Fibroblast of pulmonary artery (primary cell): ENCODE measurements around the gene IL18.

Experiments
- DNase-seq: peaks from one replicate; pipeline ENCODE4 v3.0.0-alpha.2; 2010; ENCODE audit warnings: low read depth
- H3K4me3 ChIP-seq: replicated peaks from 2 replicates; pipeline ENCODE4 v1.5.1; 2011; ENCODE audit warnings: low read depth, mild to moderate bottlenecking, control low read depth, low read length, moderate library complexity
- TF ChIP-seq, protein P1 (sequence below): IDR thresholded peaks from 2 replicates; pipeline ENCODE4 v1.5.1; 2011; ENCODE audit warnings: mild to moderate bottlenecking, control low read depth, low read length, inconsistent platforms; ENCODE audit errors: missing control alignments

Gene IL18

DNA sequence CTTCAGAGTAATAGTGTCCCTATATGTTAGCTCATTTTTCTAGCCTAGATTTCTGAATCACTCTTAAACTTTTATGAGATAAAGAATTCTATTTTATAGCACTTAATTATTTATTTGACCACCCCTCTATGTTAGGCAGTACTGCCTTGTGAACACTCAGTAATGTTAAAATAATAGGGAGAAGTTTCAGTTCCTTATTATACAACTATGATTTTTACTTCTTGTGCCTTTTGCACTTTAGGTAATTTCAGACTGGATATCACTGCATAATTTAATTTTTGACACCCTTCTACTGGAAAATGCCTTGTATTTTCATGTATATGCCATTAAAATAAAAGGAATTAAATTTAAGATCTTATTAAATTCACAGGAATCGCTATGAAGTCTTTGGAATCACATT lies 14.5 kb upstream of the IL18 start:
- H3K4me3 ChIP-seq: no peak overlapping the region
- TF ChIP-seq, protein P1, sequence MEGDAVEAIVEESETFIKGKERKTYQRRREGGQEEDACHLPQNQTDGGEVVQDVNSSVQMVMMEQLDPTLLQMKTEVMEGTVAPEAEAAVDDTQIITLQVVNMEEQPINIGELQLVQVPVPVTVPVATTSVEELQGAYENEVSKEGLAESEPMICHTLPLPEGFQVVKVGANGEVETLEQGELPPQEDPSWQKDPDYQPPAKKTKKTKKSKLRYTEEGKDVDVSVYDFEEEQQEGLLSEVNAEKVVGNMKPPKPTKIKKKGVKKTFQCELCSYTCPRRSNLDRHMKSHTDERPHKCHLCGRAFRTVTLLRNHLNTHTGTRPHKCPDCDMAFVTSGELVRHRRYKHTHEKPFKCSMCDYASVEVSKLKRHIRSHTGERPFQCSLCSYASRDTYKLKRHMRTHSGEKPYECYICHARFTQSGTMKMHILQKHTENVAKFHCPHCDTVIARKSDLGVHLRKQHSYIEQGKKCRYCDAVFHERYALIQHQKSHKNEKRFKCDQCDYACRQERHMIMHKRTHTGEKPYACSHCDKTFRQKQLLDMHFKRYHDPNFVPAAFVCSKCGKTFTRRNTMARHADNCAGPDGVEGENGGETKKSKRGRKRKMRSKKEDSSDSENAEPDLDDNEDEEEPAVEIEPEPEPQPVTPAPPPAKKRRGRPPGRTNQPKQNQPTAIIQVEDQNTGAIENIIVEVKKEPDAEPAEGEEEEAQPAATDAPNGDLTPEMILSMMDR: no peak
- no peak for DNase-seq

DNA sequence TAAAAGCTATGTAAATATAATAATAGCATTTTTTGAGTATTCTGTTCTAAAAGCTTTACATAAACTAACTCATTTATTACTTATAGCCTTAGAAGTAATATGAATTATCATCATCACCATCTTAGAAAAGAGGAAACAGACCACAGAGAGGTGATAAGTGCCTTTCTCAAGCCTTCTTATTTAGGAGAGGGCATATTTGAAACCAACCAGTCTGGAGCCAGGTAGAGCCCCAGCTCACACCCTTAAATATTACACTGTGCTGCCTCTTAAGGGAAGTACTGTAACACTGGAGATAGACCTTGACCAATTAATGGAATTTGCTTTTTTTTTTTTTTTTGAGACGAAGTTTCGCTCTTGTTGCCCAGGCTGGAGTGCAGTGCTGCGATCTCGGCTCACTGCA lies 13.7 kb upstream of the IL18 start:
- TF ChIP-seq, protein P1: no peak
- DNase-seq: no peak
- no peak overlapping the region for H3K4me3 ChIP-seq

DNA sequence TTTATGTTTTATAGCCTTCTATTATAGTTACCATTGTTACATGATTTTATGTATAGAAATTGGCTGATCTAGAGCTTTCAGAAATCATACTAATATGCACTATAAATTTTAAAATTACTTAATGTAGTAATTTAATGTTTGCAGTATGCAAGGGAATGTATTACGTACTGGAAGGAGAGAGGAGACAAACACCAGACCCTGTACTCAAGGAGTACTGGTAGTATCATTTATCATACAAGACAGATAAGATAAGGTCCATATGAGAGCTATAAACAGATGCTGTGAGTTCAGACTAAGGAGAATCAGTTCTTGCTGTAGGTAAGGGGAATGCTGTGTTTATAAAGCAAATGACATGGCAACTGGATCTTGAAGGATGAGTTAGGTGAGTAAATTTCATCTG lies 12.2 kb upstream of the IL18 start:
- DNase-seq: no peak
- TF ChIP-seq, protein P1: no peak
- no peak overlapping the region for H3K4me3 ChIP-seq

DNA sequence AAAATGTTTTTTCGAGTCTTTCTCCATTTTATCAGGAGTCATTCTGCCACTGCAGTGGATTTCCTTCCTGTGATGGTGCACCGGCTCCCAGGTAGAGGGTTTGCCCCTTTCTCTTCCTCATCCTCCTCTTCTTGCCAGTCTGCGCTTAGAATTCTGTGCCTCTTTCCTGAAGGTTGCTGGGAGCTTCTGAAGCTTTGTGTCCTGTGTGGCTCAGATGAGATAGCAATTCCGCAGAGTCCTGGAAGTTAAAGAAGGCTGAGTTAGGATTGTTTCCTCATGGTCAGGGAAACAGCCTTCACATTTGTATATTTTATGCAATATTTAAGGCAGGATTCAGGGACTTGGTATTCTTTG lies 11.7 kb upstream of the IL18 start:
- TF ChIP-seq, protein P1: no peak
- DNase-seq: peak; percentile 11
- peak overlapping the region; percentile 39 for H3K4me3 ChIP-seq

DNA sequence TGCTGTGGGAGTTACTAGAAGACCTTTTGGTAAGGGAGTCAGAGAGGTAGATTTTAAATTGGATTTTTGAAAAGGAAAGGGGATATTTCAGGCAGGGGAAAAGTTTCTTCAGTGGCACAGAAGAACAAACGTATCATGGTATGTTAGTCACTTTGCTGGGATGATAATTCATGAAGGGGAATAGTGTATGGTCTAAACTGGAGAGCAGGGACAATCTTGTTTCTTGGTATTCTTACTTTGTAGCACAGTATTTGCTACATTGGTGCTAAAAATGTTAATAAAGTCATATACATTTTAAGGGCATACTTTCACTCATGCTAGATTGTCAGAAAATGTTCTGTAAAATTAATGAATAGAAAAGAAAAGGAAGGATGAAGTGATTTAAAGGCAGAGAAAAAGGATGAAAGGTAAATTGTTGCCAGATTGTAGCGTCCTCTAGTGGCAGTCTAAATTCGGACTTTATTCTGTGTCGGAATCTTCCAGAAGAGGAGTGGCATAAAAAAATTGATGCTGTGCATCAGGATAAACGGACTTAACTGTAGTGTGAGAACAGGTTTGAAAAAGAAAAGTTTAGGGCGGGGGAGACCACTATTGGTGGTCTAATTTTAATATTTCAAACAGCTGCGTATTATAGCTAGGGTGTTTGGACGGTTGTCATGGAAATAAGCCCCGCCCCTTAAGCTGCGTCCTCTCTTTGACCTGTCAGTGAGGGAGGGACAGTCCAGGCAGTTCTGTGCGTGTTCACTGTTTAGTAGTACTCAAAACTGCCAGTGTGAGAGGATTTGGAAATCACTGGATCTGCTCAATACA lies 11.1 kb upstream of the IL18 start, which contains the start of gene BCO2:
Gene BCO2 (plus strand): TSS at position 724 of the 810 bp plus-strand sequence. CDS start 90 bp downstream, outside the sequence.
- peak within 1 kb of the TSS; percentile 39 for H3K4me3 ChIP-seq
- TF ChIP-seq, protein P1: peak; percentile 91
- DNase-seq: peak; percentile 87

DNA sequence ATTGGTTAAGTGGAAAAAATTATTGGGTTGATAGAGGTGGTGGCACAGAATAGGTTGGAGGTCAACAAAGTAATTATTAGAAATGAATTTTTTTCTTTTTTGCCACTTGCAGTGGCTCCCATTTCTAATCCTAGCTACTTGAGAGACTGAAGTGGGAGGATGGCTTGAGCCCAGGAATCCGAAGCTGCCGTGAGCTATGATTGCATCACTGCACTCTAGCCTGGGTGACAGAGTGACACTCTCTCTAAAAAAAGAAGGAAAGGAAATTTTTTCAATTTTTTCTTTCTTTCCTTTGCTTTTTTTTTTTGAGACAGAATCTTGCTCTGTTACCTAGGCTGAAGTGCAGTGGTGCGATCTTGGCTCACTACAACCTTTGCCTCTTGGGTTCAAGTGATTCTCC lies 9.3 kb upstream of the IL18 start:
- TF ChIP-seq, protein P1: no peak
- no peak overlapping the region for H3K4me3 ChIP-seq
- DNase-seq: peak; percentile 23
